BE2C (cell line): ENCODE data around the gene FRMD1.

Source experiments
- DNase-seq: peaks from one replicate; pipeline ENCODE4 v3.0.0-alpha.2; 2020
- H3K27me3 ChIP-seq: fragments of 250-450 bp; sonication (Bioruptor Pico); 2 replicates; pipeline ENCODE4 v1.5.1; 2020; ENCODE audit warnings: mild to moderate bottlenecking
- H3K36me3 ChIP-seq: fragments of 250-450 bp; sonication (Bioruptor Pico); 2 replicates; pipeline ENCODE4 v1.5.1; 2020; ENCODE audit warnings: mild to moderate bottlenecking
- H3K4me1 ChIP-seq: fragments of 250-450 bp; sonication (Bioruptor Pico); 2 replicates; pipeline ENCODE4 v1.5.1; 2020
- H3K4me3 ChIP-seq: 2 replicates; pipeline ENCODE4 v1.5.1; 2011; ENCODE audit warnings: low read depth, low read length
- H3K9me3 ChIP-seq: fragments of 250-450 bp; sonication (Bioruptor Pico); 2 replicates; pipeline ENCODE4 v1.5.1; 2020
- TF ChIP-seq, protein P1 (sequence below): IDR thresholded peaks from 2 replicates; pipeline ENCODE4 v1.5.1; 2012; ENCODE audit warnings: mild to moderate bottlenecking, low read depth, low read length

The FRMD1 gene

DNA sequence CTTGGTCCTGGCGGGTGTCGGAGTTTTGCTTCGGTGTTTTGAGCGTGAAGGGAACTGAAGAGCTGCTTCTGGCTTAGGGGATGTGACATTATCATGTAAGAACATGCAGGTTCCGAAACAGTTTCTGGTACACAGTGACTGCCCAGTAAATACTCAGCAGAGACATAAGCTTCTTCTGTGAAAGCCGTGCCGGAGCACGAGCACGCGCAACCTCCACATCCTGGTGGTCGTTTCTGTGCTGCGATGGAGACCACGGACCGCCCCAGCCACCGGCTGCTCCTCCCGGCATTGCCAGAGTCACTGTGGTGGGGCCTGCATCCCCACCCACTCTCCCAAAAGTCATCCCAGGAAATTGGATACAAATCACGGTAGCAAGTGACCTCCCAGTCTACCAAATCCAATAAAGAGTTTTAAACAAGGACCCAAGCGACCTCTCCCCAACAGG is 62.8 kb downstream of the FRMD1 start:
- no peaks in the 10 kb centered on the region for H3K36me3 ChIP-seq
- no peaks in the 10 kb centered on the region for H3K27me3 ChIP-seq
- DNase-seq: no peak
- H3K9me3 ChIP-seq: no peaks in the 10 kb centered on the region; the same call in 1 of the 2 replicates
- H3K4me1 ChIP-seq: no peaks in the 10 kb centered on the region
- H3K4me3 ChIP-seq: no peak overlapping the region
- TF ChIP-seq, protein P1, sequence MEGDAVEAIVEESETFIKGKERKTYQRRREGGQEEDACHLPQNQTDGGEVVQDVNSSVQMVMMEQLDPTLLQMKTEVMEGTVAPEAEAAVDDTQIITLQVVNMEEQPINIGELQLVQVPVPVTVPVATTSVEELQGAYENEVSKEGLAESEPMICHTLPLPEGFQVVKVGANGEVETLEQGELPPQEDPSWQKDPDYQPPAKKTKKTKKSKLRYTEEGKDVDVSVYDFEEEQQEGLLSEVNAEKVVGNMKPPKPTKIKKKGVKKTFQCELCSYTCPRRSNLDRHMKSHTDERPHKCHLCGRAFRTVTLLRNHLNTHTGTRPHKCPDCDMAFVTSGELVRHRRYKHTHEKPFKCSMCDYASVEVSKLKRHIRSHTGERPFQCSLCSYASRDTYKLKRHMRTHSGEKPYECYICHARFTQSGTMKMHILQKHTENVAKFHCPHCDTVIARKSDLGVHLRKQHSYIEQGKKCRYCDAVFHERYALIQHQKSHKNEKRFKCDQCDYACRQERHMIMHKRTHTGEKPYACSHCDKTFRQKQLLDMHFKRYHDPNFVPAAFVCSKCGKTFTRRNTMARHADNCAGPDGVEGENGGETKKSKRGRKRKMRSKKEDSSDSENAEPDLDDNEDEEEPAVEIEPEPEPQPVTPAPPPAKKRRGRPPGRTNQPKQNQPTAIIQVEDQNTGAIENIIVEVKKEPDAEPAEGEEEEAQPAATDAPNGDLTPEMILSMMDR: no peak

DNA sequence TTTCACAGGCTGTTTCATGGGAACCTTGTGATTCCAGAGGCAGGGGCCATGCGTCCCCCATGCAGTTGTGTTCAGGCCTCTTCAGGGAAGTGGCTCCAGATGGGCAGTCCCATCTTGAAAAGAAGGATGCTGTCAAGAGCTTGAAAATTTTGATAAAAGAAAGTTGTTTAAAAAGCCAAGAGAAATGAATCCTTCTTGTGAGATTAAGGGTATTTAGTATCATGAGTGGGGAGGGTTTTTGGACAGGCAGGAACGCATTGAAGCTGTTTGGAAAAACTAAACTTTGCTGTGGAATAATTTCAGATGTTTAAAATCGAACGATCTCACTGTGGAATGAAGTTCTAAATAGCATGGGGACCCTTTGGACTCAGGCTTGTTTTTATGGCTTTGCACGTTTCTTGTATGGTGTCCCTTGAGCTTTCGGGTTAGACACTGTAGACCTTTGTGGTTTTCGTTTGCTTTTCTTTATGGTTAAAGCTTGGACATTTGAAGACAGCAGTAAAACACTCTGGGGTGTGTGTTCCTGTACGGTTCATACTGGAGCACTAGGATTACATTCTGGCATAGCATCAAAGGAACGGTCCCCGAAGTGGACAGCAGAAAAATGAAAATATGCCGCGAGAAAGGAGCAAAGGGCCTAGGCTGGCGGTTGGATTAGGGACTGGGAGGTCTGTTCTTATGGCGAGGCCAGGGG is 63.4 kb downstream of the FRMD1 start:
- Histone ChIP-seq H3K4me1 (no peaks in the 10 kb centered on the region), H3K36me3 (no peaks in the 10 kb centered on the region), H3K4me3 (no peak overlapping the region), H3K9me3 (no peaks in the 10 kb centered on the region; the same call in 1 of the 2 replicates), H3K27me3 (no peaks in the 10 kb centered on the region)
- TF ChIP-seq, protein P1: no peak
- DNase-seq: no peak

DNA sequence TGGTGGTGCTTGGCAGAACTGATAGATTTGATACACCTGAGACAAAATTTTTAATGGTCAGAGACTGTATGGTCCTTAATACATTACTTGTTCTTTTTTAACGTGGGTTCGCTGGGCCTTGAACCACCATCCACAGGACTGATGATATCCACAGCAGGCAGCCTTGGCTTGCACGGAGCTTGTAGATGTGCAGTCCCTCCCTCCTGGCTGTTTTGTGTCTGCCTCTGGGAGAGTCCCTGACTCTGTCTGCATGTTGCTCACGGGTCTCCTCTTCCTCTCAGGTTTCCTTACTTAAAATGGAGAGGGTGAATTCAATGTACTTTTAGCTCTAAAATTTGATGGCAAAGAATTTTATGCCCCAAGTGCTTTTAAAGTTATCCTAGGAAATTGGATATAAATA is 64.0 kb downstream of the FRMD1 start:
- Histone ChIP-seq H3K36me3 (no peaks in the 10 kb centered on the region), H3K27me3 (no peaks in the 10 kb centered on the region), H3K9me3 (no peaks in the 10 kb centered on the region; the same call in 1 of the 2 replicates), H3K4me1 (no peaks in the 10 kb centered on the region), H3K4me3 (no peak overlapping the region)
- TF ChIP-seq, protein P1: no peak
- no peak for DNase-seq

DNA sequence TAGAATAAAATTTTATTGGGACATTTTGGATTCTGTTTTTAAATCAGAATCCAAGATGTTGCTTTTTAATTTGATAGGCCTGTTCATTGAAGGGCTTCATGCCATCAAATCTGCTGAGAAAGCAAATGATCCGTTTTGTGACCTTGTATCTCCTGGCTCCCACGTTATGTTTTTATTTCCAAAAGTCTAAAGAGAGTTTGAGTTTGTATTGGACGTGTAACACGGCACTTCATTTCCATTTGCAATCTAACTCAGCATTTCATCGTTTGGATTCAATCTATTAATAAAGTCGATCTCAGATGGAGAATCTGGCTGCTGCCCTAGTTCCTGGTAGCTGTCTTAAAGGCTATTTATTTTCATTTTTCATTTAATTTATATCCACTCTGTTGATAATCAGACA is 64.6 kb downstream of the FRMD1 start:
- Histone ChIP-seq H3K4me1 (no peaks in the 10 kb centered on the region), H3K4me3 (no peak overlapping the region), H3K27me3 (no peaks in the 10 kb centered on the region), H3K36me3 (no peaks in the 10 kb centered on the region), H3K9me3 (no peaks in the 10 kb centered on the region; the same call in 1 of the 2 replicates)
- TF ChIP-seq, protein P1: no peak
- no peak for DNase-seq

DNA sequence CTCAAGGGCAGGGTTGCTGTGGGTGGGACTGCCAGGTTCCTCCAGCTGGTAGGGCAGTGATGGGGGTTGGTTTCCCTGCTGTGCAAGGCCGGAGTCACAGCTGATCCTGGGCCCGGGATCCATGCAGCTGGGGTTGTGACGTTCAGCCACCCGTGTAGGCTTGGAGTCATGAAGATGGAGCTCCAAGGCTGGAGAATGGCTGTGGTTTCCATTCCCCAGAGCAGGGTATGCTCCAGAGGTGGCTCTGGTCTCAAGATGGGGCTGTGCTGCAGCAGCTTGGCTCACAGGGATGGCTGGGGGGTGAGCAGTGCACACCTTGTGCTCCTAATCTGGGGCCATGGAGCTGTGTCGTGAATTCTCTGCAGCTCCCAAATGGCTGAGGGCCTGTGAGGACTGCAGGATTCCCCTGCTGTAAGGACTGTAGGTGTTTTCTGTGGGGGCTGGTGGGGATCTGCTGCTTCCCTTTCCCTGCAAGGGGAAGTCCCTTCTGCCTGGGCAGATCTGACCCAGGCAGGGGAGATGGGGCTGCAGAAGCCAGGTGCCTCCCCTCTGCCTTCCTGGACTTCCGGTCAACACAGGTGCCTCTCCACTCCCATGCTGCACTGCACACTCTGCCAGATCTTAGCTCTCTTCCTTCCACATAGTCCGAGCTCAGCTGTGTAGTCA is 65.6 kb downstream of the FRMD1 start:
- Histone ChIP-seq H3K27me3 (no peaks in the 10 kb centered on the region), H3K9me3 (no peaks in the 10 kb centered on the region; the same call in 1 of the 2 replicates), H3K4me3 (no peak overlapping the region), H3K36me3 (no peaks in the 10 kb centered on the region), H3K4me1 (no peaks in the 10 kb centered on the region)
- no peak for DNase-seq
- TF ChIP-seq, protein P1: no peak
